ENCODE data around the gene ULK4.
"Not testable (repeated sequence)": the region's sequence is repeated elsewhere in the genome, so short reads cannot be mapped to it uniquely, and the experiment has no call there.

ULK4 gene

GRCh38 chr3:41456162-41456561 is 505.7 kb downstream of the ULK4 start:
- no peaks in the 10 kb centered on the region for H3K79me2 ChIP-seq (ENCODE audit: insufficient read depth, low read length)

GRCh38 chr3:41453618-41454017 is 508.3 kb downstream of the ULK4 start:
- ATAC-seq (ENCODE audit: insufficient read depth, low read depth), result not testable (repeated sequence)

More at GRCh38 chr3:41456162-41456561, 505.7 kb downstream of the ULK4 start:
- Histone ChIP-seq H3K4me1 (ENCODE audit: insufficient read depth, low read length) (no peaks in the 10 kb centered on the region), H3K4me3 (ENCODE audit: low read depth in 1 of 2, low read length in 2 of 2) (no peak overlapping the region), H3K4me2 (ENCODE audit: insufficient read depth, low read length) (no peak overlapping the region), H2AFZ (ENCODE audit: low read depth, low read length) (no peak overlapping the region), H4K20me1 (ENCODE audit: insufficient read depth, low read length) (no peaks in the 10 kb centered on the region), H3K27me3 (ENCODE audit: insufficient read depth, low read length, poor library complexity) (no peaks in the 10 kb centered on the region), H3K27ac (ENCODE audit: low read length) (no peak overlapping the region), H3K9ac (ENCODE audit: low read depth, low read length) (no peak overlapping the region), H3K36me3 (ENCODE audit: insufficient read depth, low read length) (no peaks in the 10 kb centered on the region), H3K9me3 (ENCODE audit: insufficient read depth, low read length, severe bottlenecking) (no peaks in the 10 kb centered on the region)
- DNase-seq (no peak), ATAC-seq (ENCODE audit: insufficient read depth, low read depth) (no peak)
- TF ChIP-seq EZH2 (IDR thresholded peaks at IDR 0.05; ENCODE audit: borderline replicate concordance, low read depth, low read length, severe bottlenecking) (no peak), CTCF (IDR thresholded peaks at IDR 0.05; ENCODE audit: borderline replicate concordance, extremely low read depth, low read length, poor library complexity, severe bottlenecking) (no peak)

GRCh38 chr3:41450416-41451231 is 511.3 kb downstream of the ULK4 start:
- no peaks in the 10 kb centered on the region for H3K79me2 ChIP-seq (ENCODE audit: insufficient read depth, low read length)
- no peak overlapping the region for H3K4me2 ChIP-seq (ENCODE audit: insufficient read depth, low read length)
- H3K36me3 ChIP-seq (ENCODE audit: insufficient read depth, low read length), result no peaks in the 10 kb centered on the region
- DNase-seq, result no peak
- H2AFZ ChIP-seq (ENCODE audit: low read depth, low read length), result no peak overlapping the region
- no peaks in the 10 kb centered on the region for H4K20me1 ChIP-seq (ENCODE audit: insufficient read depth, low read length)
- H3K4me1 ChIP-seq (ENCODE audit: insufficient read depth, low read length), result no peaks in the 10 kb centered on the region
- H3K27ac ChIP-seq (ENCODE audit: low read length), result no peak overlapping the region
- H3K9me3 ChIP-seq (ENCODE audit: insufficient read depth, low read length, severe bottlenecking), result no peaks in the 10 kb centered on the region
- TF ChIP-seq EZH2 (IDR thresholded peaks at IDR 0.05; ENCODE audit: borderline replicate concordance, low read depth, low read length, severe bottlenecking) (no peak), CTCF (IDR thresholded peaks at IDR 0.05; ENCODE audit: borderline replicate concordance, extremely low read depth, low read length, poor library complexity, severe bottlenecking) (no peak)
- no peaks in the 10 kb centered on the region for H3K27me3 ChIP-seq (ENCODE audit: insufficient read depth, low read length, poor library complexity)
- ATAC-seq (ENCODE audit: insufficient read depth, low read depth), result no peak
- no peak overlapping the region for H3K9ac ChIP-seq (ENCODE audit: low read depth, low read length)
- H3K4me3 ChIP-seq (ENCODE audit: low read depth in 1 of 2, low read length in 2 of 2), result no peak overlapping the region

More at GRCh38 chr3:41453618-41454017, 508.3 kb downstream of the ULK4 start:
- DNase-seq; H3K79me2 ChIP-seq (ENCODE audit: insufficient read depth, low read length); H3K9ac ChIP-seq (ENCODE audit: low read depth, low read length); H3K27me3 ChIP-seq (ENCODE audit: insufficient read depth, low read length, poor library complexity); H3K4me3 ChIP-seq (ENCODE audit: low read depth in 1 of 2, low read length in 2 of 2); H2AFZ ChIP-seq (ENCODE audit: low read depth, low read length); H3K27ac ChIP-seq (ENCODE audit: low read length); H3K4me2 ChIP-seq (ENCODE audit: insufficient read depth, low read length); H3K36me3 ChIP-seq (ENCODE audit: insufficient read depth, low read length); H4K20me1 ChIP-seq (ENCODE audit: insufficient read depth, low read length); H3K4me1 ChIP-seq (ENCODE audit: insufficient read depth, low read length); H3K9me3 ChIP-seq (ENCODE audit: insufficient read depth, low read length, severe bottlenecking): not testable (repeated sequence)

- TF ChIP-seq EZH2 (IDR thresholded peaks at IDR 0.05; ENCODE audit: borderline replicate concordance, low read depth, low read length, severe bottlenecking) (no peak), CTCF (IDR thresholded peaks at IDR 0.05; ENCODE audit: borderline replicate concordance, extremely low read depth, low read length, poor library complexity, severe bottlenecking) (no peak)
- Histone ChIP-seq H3K4me2 (ENCODE audit: insufficient read depth, low read length) (no peak overlapping the region), H3K9me3 (ENCODE audit: insufficient read depth, low read length, severe bottlenecking) (no peaks in the 10 kb centered on the region), H3K27me3 (ENCODE audit: insufficient read depth, low read length, poor library complexity) (no peaks in the 10 kb centered on the region), H3K9ac (ENCODE audit: low read depth, low read length) (no peak overlapping the region), H2AFZ (ENCODE audit: low read depth, low read length) (no peak overlapping the region), H3K27ac (ENCODE audit: low read length) (no peak overlapping the region), H3K36me3 (ENCODE audit: insufficient read depth, low read length) (no peaks in the 10 kb centered on the region), H3K79me2 (ENCODE audit: insufficient read depth, low read length) (no peaks in the 10 kb centered on the region), H4K20me1 (ENCODE audit: insufficient read depth, low read length) (no peaks in the 10 kb centered on the region), H3K4me3 (ENCODE audit: low read depth in 1 of 2, low read length in 2 of 2) (no peak overlapping the region), H3K4me1 (ENCODE audit: insufficient read depth, low read length) (no peaks in the 10 kb centered on the region)
- no peak for DNase-seq
- no peak for ATAC-seq (ENCODE audit: insufficient read depth, low read depth)
Measured at GRCh38 chr3:41448396-41448795, 513.5 kb downstream of the ULK4 start.

Measured in DND-41 (cell line).